Measurements from ENCODE around the gene AP5Z1.

- TF ChIP-seq CTCF (IDR thresholded peaks at IDR 0.05), result no peak
- TF ChIP-seq POLR2A (IDR thresholded peaks at IDR 0.05), result no peak
These were observed 39.7 kb downstream of the AP5Z1 start for GRCh38 chr7:4815121-4815520.
